ENCODE results near the gene LRIG1.

Gene LRIG1

GRCh38 chr3:66532160-66532587, 31.4 kb upstream of the LRIG1 start:
- no peak for TF ChIP-seq POLR2AphosphoS5 (IDR thresholded peaks at IDR 0.05; ENCODE audit: low read depth, low read length)

GRCh38 chr3:66531256-66531655, 30.4 kb upstream of the LRIG1 start:
- TF ChIP-seq FOXP2 (optimal IDR thresholded peaks at IDR 0.05; ENCODE audit: borderline replicate concordance, extremely low read depth, extremely low read length, insufficient read depth) (no peak), TAF1 (IDR thresholded peaks at IDR 0.05; ENCODE audit: borderline replicate concordance, insufficient read depth, low read length) (no peak), SIN3A (IDR thresholded peaks at IDR 0.05; ENCODE audit: borderline replicate concordance, insufficient read depth, low read length) (no peak), POLR2AphosphoS5 (IDR thresholded peaks at IDR 0.05; ENCODE audit: low read depth, low read length) (no peak), REST (IDR thresholded peaks at IDR 0.05; ENCODE audit: insufficient read depth in 1 of 2, low read depth in 2 of 2, low read length in 2 of 2) (no peak)

- TF ChIP-seq FOXP2 (optimal IDR thresholded peaks at IDR 0.05; ENCODE audit: borderline replicate concordance, extremely low read depth, extremely low read length, insufficient read depth) (no peak), POLR2AphosphoS5 (IDR thresholded peaks at IDR 0.05; ENCODE audit: low read depth, low read length) (no peak), SIN3A (IDR thresholded peaks at IDR 0.05; ENCODE audit: borderline replicate concordance, insufficient read depth, low read length) (no peak), TAF1 (IDR thresholded peaks at IDR 0.05; ENCODE audit: borderline replicate concordance, insufficient read depth, low read length) (no peak), REST (IDR thresholded peaks at IDR 0.05; ENCODE audit: insufficient read depth in 1 of 2, low read depth in 2 of 2, low read length in 2 of 2) (no peak)
Observed at GRCh38 chr3:66527246-66527645, 26.4 kb upstream of the LRIG1 start.

GRCh38 chr3:66525771-66526170, 24.9 kb upstream of the LRIG1 start:
- TF ChIP-seq SIN3A (IDR thresholded peaks at IDR 0.05; ENCODE audit: borderline replicate concordance, insufficient read depth, low read length): no peak
- no peak for TF ChIP-seq FOXP2 (optimal IDR thresholded peaks at IDR 0.05; ENCODE audit: borderline replicate concordance, extremely low read depth, extremely low read length, insufficient read depth)

GRCh38 chr3:66520724-66521123, 19.9 kb upstream of the LRIG1 start:
- no peak for TF ChIP-seq POLR2AphosphoS5 (IDR thresholded peaks at IDR 0.05; ENCODE audit: low read depth, low read length)
- TF ChIP-seq FOXP2 (optimal IDR thresholded peaks at IDR 0.05; ENCODE audit: borderline replicate concordance, extremely low read depth, extremely low read length, insufficient read depth): no peak
- TF ChIP-seq TAF1 (IDR thresholded peaks at IDR 0.05; ENCODE audit: borderline replicate concordance, insufficient read depth, low read length): no peak
- TF ChIP-seq REST (IDR thresholded peaks at IDR 0.05; ENCODE audit: insufficient read depth in 1 of 2, low read depth in 2 of 2, low read length in 2 of 2): no peak
- TF ChIP-seq SIN3A (IDR thresholded peaks at IDR 0.05; ENCODE audit: borderline replicate concordance, insufficient read depth, low read length): no peak

GRCh38 chr3:66518644-66519043, 17.8 kb upstream of the LRIG1 start:
- TF ChIP-seq REST (IDR thresholded peaks at IDR 0.05; ENCODE audit: insufficient read depth in 1 of 2, low read depth in 2 of 2, low read length in 2 of 2) (no peak), TAF1 (IDR thresholded peaks at IDR 0.05; ENCODE audit: borderline replicate concordance, insufficient read depth, low read length) (no peak), FOXP2 (optimal IDR thresholded peaks at IDR 0.05; ENCODE audit: borderline replicate concordance, extremely low read depth, extremely low read length, insufficient read depth) (no peak), SIN3A (IDR thresholded peaks at IDR 0.05; ENCODE audit: borderline replicate concordance, insufficient read depth, low read length) (no peak)

All from PFSK-1 (cell line).